NCI-H1694 treated with DMSO at 0.1 percent for 48 hours (cell line): ENCODE results near the gene PSG5.
"Not testable (repeated sequence)": the region's sequence is repeated elsewhere in the genome, so short reads cannot be mapped to it uniquely, and the experiment has no call there.

ENCODE experiments used
- DNase-seq: peaks from one replicate; lab custom pipeline; 2025; lab: John Stamatoyannopoulos, UW

The PSG5 gene

GRCh38 chr19:43186311-43186935 lies at the start of gene PSG5:
Gene PSG5 (minus strand): TSS chr19:43186536. CDS start chr19:43186405, 131 bp downstream.
- not testable (repeated sequence) for DNase-seq

GRCh38 chr19:43235686-43236085 lies 49.4 kb upstream of the PSG5 start:
- DNase-seq = not testable (repeated sequence)

- DNase-seq = no peak
Measured at GRCh38 chr19:43229315-43229714, 43.0 kb upstream of the PSG5 start.

GRCh38 chr19:43228730-43229129 lies 42.4 kb upstream of the PSG5 start:
- not testable (repeated sequence) for DNase-seq

GRCh38 chr19:43226986-43227385 lies 40.6 kb upstream of the PSG5 start:
- DNase-seq = not testable (repeated sequence)

GRCh38 chr19:43224855-43225253 lies 38.5 kb upstream of the PSG5 start:
- no peak for DNase-seq

GRCh38 chr19:43224201-43224854 lies 38.0 kb upstream of the PSG5 start:
- DNase-seq = not testable (repeated sequence)

- DNase-seq = not testable (repeated sequence)
Measured at GRCh38 chr19:43221891-43222290, 35.6 kb upstream of the PSG5 start.

- not testable (repeated sequence) for DNase-seq
Measured at GRCh38 chr19:43219136-43219535, 32.8 kb upstream of the PSG5 start.

GRCh38 chr19:43215881-43216280 lies 29.5 kb upstream of the PSG5 start:
- not testable (repeated sequence) for DNase-seq

GRCh38 chr19:43207991-43208390 lies 21.7 kb upstream of the PSG5 start:
- DNase-seq = no peak

- DNase-seq = not testable (repeated sequence)
Measured at GRCh38 chr19:43207174-43207573, 20.8 kb upstream of the PSG5 start.

- not testable (repeated sequence) for DNase-seq
Measured at GRCh38 chr19:43205471-43206105, 19.3 kb upstream of the PSG5 start, which contains the start of gene PSG4. Gene PSG4 (minus strand): TSS chr19:43205638. CDS start chr19:43205536, 102 bp downstream.

- DNase-seq = not testable (repeated sequence)
Measured at GRCh38 chr19:43203611-43204010, 17.3 kb upstream of the PSG5 start.

- not testable (repeated sequence) for DNase-seq
Measured at GRCh38 chr19:43201891-43202290, 15.6 kb upstream of the PSG5 start.

GRCh38 chr19:43201337-43201801 lies 15.0 kb upstream of the PSG5 start:
- DNase-seq = not testable (repeated sequence)

- DNase-seq = not testable (repeated sequence)
Measured at GRCh38 chr19:43198686-43199419, 12.5 kb upstream of the PSG5 start.

GRCh38 chr19:43197666-43198397 lies 11.5 kb upstream of the PSG5 start:
- not testable (repeated sequence) for DNase-seq

- not testable (repeated sequence) for DNase-seq
Measured at GRCh38 chr19:43194397-43194796, 8.1 kb upstream of the PSG5 start.

GRCh38 chr19:43192381-43193155 lies 6.2 kb upstream of the PSG5 start:
- not testable (repeated sequence) for DNase-seq

GRCh38 chr19:43188092-43188491 lies 1.8 kb upstream of the PSG5 start:
- DNase-seq = not testable (repeated sequence)
